ENCODE results near the gene VPREB1.
"Not testable (repeated sequence)": the region's sequence is repeated elsewhere in the genome, so short reads cannot be mapped to it uniquely, and the experiment has no call there.

Gene VPREB1

GRCh38 chr22:22245935-22246525, 1.4 kb downstream of the VPREB1 start:
- DNase-seq (ENCODE audit: low spot score) = no peak

DNA sequence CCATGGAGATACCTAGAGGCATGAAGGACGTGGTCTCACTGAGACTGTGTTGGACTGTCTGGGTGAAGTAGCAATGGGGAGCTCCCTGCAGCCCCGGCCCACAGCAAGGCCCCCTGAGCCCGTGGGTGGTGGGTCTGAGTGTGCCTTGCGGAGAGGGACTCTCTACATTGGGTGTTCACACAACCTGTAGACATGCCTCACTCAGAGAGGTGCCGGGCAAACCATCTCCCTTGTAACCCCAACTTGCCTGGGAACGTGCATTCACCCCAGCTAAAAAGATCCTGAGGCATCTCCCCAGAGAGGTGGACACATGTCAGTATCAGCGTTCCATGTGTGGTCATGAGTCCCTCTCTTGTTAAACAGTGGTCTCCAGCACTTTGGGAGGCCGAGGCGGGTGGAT, 2.1 kb downstream of the VPREB1 start:
- no peak for DNase-seq (ENCODE audit: low spot score)

DNA sequence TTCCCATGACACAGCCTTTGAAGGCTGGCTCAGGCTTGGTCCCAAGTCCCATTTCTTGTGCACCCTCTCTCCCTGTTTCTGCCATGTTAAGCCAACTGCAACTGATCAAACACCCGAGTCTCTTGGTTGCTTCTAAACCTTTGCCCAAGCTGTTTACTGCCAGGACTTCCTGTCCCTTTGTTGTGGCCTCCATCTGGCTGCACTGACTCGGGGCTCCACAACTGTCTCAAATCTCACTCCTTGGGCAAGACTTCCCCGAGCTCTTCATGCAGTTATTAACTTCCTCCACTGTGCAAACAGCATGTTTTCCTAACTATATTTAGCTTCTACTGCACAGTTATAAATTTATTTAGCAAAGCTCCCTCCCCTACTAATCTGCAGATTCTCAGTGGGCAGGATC, 4.3 kb downstream of the VPREB1 start:
- DNase-seq (ENCODE audit: low spot score) = no peak

GRCh38 chr22:22250651-22251050, 6.1 kb downstream of the VPREB1 start:
- not testable (repeated sequence) for DNase-seq (ENCODE audit: low spot score)

DNA sequence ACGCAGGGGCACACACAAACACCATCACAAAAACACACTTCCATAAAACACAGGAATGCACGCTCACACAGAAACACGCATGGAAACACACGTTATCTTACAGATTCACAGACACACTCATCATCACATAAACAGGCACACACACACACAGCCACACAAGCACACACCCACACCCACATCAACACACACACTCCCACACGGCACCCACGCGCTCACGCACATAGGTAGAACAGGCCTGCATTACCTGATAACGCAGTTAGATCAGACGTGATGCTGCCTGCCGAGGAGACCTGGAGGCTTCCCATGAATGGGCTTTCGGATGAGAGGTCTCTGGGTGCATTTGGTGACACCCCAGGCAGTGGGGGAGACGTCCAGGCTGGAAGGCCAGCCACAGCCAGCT, 11.5 kb downstream of the VPREB1 start:
- DNase-seq (ENCODE audit: low spot score) = not testable (repeated sequence)

GRCh38 chr22:22258597-22259415, 14.2 kb downstream of the VPREB1 start:
- DNase-seq (ENCODE audit: low spot score) = not testable (repeated sequence)

DNA sequence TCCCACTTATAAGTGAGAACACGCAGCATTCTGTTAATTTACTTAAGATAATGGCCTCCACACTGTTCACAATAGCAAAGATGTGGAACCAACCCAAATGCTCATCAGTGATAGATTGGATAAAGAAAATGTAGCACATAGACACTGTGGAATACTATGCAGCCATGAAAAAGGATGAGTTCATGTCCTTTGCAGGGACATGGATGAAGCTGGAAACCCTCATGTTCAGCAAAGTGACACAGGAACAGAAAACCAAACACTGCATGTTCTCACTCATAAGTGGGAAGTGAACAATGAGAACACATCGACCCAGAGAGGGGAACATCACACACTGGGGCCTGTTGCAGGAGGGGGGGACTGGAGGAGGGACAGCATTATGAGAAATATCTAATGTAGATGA, 15.6 kb downstream of the VPREB1 start:
- not testable (repeated sequence) for DNase-seq (ENCODE audit: low spot score)

DNA sequence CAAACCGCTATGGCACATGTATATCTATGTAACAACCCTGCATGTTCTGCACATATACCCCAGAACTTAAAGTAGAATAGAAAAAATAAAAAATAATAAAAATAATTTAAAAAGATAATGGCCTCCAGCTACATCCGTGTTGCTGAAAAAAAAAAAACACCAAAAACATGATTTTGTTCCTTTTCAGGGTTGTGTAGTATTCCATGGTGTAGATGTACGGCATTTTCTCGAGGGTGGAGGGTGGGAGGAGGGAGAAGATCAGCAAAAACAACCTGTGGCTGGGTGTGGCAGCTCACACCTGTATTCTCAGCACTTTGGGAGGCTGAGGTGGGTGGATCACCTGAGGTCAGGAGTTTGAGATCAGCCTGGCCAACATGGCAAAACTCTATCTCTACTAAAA, 16.0 kb downstream of the VPREB1 start:
- DNase-seq (ENCODE audit: low spot score) = not testable (repeated sequence)

DNA sequence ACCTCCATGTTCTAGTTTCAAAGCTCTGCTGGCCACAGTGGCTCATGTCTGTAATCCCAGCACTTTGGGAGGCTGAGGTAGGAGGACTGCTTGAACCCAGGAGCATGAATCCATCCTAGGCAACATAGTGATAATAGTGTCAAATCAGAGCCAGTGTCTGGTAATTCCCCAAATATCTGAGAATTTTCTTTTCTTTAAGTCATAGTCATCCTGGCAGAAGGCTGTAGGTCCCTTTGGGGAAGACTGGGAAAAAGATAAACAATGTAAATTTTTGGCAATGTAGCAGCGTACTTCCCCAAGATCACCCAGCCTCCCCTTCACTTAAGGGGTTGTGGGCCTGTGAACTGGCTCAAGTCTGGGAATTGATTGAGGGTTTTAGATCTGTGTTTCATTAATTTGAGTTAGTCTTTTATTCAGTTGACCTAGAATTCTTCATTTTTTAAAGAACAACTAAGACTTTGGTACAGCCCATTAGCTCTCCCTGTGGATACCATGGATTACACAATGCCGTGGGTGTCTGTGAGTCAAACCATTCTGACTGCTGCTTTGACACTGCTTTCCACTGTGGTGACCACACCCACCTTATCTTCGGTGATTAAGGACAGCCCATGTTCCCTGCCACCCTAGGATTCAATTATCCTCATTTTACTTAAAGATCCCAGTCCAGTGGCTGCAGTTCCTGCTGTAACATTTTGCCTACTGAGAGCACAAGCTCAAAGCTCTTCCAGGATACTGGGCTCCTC, 17.9 kb downstream of the VPREB1 start:
- DNase-seq (ENCODE audit: low spot score) = not testable (repeated sequence)

- DNase-seq (ENCODE audit: low spot score) = not testable (repeated sequence)
These were observed 19.2 kb downstream of the VPREB1 start for GRCh38 chr22:22263823-22264222.

GRCh38 chr22:22270036-22270676, 25.6 kb downstream of the VPREB1 start:
- DNase-seq (ENCODE audit: low spot score) = not testable (repeated sequence)

DNA sequence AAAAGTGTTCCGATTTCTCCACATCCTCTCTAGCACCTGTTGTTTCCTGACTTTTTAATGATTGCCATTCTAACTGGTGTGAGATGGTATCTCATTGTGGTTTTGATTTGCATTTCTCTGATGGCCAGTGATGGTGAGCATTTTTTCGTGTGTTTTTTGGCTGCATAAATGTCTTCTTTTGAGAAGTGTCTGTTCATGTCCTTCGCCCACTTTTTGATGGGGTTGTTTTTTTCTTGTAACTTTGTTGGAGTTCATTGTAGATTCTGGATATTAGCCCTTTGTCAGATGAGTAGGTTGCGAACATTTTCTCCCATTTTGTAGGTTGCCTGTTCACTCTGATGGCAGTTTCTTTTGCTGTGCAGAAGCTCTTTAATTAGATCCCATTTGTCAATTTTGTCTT, 32.8 kb downstream of the VPREB1 start:
- DNase-seq (ENCODE audit: low spot score) = not testable (repeated sequence)

DNA sequence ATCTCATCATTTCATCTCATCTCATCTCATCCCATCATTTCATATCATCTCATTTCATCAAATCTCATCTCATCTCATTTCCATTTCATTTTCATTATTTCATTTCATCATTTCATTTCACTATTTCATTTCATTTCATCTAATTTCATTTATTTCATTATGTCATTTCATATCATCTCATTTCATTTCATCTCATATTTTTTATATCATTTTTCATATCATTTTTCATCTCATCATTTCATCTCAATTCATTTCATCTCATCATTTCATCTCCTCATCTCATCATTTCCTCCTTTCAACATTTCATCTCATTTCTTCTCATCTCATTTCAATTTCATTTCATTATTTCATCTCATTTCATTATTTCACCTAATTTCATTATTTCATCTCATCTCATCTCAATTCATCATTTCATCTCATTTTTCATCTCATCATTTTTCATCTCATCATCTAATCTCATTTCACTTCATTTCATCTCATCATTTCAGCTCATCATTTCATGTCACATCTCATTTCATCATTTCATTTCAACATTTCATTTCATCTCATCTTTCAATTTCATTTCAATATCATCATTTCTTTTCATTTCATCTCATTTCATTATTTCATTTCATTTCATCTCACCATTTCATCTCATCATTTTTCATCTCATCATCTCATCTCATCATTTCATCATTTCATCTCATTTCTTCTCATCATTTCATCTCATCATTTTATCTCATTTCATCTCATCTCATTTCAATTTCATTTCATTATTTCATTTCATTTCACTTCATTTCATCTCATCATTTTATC, 40.6 kb downstream of the VPREB1 start:
- DNase-seq (ENCODE audit: low spot score) = not testable (repeated sequence)

- DNase-seq (ENCODE audit: low spot score) = not testable (repeated sequence)
These were observed 42.0 kb downstream of the VPREB1 start for GRCh38 chr22:22286390-22287105.

- not testable (repeated sequence) for DNase-seq (ENCODE audit: low spot score)
These were observed 42.6 kb downstream of the VPREB1 start for GRCh38 chr22:22287106-22287626.

- not testable (repeated sequence) for DNase-seq (ENCODE audit: low spot score)
These were observed 45.1 kb downstream of the VPREB1 start for GRCh38 chr22:22289666-22290065.

DNA sequence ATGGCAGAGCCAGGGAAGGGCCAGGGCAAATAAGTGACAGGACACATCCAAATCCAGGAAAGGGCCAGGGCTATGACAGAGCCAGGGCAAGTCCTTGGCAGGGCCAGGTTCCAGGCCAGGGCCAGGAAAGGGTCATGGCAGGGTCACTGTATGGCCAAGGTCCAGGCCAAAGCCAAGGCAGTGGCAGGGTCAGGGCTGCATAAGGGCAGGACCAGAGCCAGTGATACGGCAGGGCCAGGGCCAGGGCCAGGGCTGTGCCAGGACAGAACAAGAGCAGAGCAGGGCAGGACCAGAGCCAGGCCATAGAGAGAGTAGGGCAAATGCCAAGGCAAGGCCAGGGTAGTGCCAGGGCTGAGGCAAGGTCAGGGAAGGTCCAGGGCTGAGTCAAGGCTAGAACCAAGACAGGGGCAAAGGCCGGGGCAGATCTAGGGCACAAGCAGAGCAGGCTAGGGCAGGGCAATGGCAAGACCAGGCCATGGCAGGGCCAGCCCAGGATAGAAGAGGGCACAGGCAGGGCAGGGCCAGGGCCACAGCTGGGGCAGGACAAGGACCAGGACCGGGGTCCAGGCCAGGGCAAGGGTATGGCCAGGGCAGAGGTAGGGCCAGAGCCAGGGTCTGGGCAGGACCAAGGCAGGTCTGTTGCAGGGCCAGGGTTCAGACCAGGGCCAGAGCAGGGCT, 46.7 kb downstream of the VPREB1 start:
- not testable (repeated sequence) for DNase-seq (ENCODE audit: low spot score)

DNA sequence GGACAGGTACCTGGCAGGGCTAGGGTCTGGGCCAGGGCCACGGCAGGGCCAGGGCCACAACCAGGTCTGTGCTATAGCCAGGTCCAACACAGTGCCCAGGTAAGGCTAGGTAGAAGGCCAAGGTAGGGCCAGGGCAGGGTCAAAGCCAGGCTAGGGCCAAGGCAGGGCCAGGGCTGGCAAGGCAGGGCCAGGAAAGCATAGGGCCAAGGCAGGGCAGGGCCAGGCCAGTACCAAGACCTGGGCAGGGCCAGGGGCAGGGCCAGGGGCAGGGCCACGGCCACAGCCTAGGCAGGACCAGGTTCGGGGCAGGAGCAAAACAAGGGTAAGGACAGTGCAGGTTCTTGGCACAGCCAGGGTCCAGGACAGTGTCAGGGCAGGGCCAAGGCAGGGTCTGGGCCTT, 48.1 kb downstream of the VPREB1 start:
- DNase-seq (ENCODE audit: low spot score) = not testable (repeated sequence)

DNA sequence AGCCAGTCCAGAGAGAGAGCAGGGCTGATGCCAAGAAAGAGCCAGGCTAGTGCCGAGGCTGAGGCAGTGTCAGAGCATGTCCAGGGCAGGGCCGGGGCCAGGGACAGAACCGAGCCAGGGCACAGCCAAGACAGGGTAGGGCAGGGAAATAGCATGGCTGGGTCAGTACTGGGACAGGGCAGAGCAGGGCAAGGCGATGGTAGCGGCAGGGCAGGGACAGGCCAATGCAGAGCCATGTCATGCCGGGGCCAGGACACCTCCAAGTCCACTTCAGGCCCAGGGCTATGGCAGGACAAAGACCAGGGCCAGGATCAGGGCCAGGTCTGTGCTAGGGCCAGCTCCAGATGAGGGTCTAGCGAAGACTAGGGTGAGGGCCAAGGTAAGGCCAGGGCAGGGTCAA, 48.9 kb downstream of the VPREB1 start:
- not testable (repeated sequence) for DNase-seq (ENCODE audit: low spot score)

DNA sequence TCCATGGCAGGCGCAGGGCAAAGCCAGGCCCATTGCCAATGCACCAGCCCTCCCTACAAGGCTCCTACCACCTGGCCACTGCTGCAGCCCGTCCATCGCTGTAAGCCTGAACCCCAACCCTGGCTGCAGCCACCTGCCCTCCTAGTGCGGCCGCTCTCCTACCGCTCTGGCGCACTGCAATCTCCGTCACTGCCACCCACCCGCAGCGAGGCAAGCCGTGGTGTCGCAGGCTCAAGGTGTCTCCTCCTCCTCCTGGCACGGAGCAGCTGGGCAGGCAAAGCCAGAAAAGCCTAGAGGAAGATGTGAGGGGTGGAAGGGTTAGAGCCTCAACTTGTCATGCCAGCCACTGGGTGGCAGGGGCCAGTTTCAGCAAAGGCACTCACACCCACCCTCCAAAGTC, 50.1 kb downstream of the VPREB1 start:
- DNase-seq (ENCODE audit: low spot score) = not testable (repeated sequence)
